ENCODE results near the gene CCNB3.

- TF ChIP-seq FOXM1 (IDR thresholded peaks at IDR 0.05; ENCODE audit: borderline replicate concordance) (no peak), BHLHE40 (IDR thresholded peaks at IDR 0.05; ENCODE audit: borderline replicate concordance) (no peak), L3MBTL2 (conservative IDR thresholded peaks at IDR 0.05) (no peak), FOXK2 (IDR thresholded peaks at IDR 0.05) (no peak), HDGF (IDR thresholded peaks at IDR 0.05; ENCODE audit: borderline replicate concordance) (no peak), SP1 (IDR thresholded peaks at IDR 0.05) (no peak), FOXA1 (IDR thresholded peaks at IDR 0.05) (no peak), TARDBP (IDR thresholded peaks at IDR 0.05) (no peak)
These were observed 46.0 kb upstream of the CCNB3 start for GRCh38 chrX:50158593-50158992.

Data from HEK293T (cell line).